Measurements from ENCODE around the gene MAP3K5. TPM values are rescaled to one million over a fixed set of nuclear protein-coding genes. Genes with fewer than 3 reads are reported as not detected.
"Not testable (repeated sequence)": the region's sequence is repeated elsewhere in the genome, so short reads cannot be mapped to it uniquely, and the experiment has no call there.

MAP3K5 gene, protein sequence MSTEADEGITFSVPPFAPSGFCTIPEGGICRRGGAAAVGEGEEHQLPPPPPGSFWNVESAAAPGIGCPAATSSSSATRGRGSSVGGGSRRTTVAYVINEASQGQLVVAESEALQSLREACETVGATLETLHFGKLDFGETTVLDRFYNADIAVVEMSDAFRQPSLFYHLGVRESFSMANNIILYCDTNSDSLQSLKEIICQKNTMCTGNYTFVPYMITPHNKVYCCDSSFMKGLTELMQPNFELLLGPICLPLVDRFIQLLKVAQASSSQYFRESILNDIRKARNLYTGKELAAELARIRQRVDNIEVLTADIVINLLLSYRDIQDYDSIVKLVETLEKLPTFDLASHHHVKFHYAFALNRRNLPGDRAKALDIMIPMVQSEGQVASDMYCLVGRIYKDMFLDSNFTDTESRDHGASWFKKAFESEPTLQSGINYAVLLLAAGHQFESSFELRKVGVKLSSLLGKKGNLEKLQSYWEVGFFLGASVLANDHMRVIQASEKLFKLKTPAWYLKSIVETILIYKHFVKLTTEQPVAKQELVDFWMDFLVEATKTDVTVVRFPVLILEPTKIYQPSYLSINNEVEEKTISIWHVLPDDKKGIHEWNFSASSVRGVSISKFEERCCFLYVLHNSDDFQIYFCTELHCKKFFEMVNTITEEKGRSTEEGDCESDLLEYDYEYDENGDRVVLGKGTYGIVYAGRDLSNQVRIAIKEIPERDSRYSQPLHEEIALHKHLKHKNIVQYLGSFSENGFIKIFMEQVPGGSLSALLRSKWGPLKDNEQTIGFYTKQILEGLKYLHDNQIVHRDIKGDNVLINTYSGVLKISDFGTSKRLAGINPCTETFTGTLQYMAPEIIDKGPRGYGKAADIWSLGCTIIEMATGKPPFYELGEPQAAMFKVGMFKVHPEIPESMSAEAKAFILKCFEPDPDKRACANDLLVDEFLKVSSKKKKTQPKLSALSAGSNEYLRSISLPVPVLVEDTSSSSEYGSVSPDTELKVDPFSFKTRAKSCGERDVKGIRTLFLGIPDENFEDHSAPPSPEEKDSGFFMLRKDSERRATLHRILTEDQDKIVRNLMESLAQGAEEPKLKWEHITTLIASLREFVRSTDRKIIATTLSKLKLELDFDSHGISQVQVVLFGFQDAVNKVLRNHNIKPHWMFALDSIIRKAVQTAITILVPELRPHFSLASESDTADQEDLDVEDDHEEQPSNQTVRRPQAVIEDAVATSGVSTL (N-terminal part only)
- 1 to 10 TPM in 5 of 8 experiments, under 1 TPM in 3; 0.58 to 6.6 (median 1.2) TPM for total RNA-seq

DNA sequence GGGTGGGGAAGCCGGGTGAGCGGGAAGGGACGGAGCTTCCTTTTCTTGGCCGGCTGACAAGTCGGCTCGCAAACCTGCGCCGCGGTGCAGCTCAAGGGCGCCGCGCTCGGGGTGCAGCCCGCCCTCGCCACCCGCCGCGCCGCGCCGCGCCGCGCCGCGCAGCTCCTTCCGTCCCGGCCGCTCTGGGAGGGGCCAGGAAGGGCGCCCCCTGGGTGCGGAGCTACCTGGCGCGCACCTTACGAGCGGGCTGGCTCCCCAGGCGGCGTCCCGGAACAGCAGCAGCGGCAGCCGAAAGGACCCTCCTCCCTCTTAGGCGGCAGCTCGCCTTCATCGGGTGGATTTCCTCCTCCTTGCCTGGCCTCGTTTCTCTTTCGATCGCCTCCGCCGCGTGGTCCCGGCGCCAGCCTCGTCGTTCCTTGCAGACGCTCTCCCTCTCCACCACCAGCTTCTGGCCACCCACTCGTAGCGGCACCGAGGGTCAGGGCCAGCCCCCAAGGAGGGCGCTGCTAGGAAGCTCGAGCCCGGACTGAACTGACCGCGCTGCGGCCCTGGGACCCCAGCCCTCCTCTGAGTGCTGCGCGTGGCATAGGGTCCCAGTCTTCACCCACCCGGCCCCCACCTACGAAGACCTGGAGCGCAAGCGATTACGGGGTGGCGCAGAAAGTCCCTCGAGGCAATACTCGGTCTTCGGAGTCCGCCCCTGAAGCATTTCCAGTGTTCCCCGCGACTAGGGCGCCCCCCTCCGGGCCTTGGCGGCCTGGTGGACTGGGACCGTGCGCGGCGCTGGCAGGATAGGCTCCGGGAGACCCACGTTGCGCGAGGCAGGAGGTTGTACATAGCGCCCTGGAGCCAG, at the start of gene MAP3K5:
TSS of gene MAP3K5 (minus strand) at position 68 of the 853 bp plus-strand sequence. CDS start 320 bp downstream, outside the sequence.
- H3K4me3 ChIP-seq, result peak within 1 kb of the TSS; percentile 41 to 71 (median 55)
- no peaks in the 10 kb centered on the region for H3K4me1 ChIP-seq (replicated peaks in 1 of 2)
- in situ Hi-C loops (cut with MboI; ENCODE audit: low pct_unique_long_range_greater_than_20kb in 2 of 9, low sequenced_read_pairs in 9 of 9, unreplicated experiment in 9 of 9), result loop anchor here in 4 of 9 experiments (10.0 to 25.0 kb wide), 2 partner anchors 148 to 205 kb away; no protein-coding TSS in a partner anchor
- ATAC-seq (replicated peaks in 6 of 8), result peak; percentile 69 to 87 (median 84)
- WGBS, 10 experiments, result 0 to 4% (median 1%) methylated on average over 1 to 32 of the region's 89 CpGs; no CpG with 5 or more reads in 5 of the 10 experiments
- H3K27ac ChIP-seq, result peak within 1 kb of the TSS; percentile 2 to 20

GRCh38 chr6:136840276-136841001, 48.2 kb upstream of the MAP3K5 start:
- ATAC-seq (replicated peaks in 6 of 8), result peak in 2 of 8 experiments; percentile 38 to 95
- in situ Hi-C loops (cut with MboI; ENCODE audit: low pct_unique_long_range_greater_than_20kb in 2 of 9, low sequenced_read_pairs in 9 of 9, unreplicated experiment in 9 of 9), result loop anchor here in 1 of 9 experiments (25.0 kb wide), 1 partner anchor 172 kb away; no protein-coding TSS in a partner anchor
- WGBS, 10 experiments, result 3 to 97% (median 81%) methylated on average over 3 to 4 of the region's 4 CpGs
- Histone ChIP-seq H3K4me1 (replicated peaks in 1 of 2) (no peaks in the 10 kb centered on the region), H3K4me3 (no peak overlapping the region), H3K27ac (no peak overlapping the region)

DNA sequence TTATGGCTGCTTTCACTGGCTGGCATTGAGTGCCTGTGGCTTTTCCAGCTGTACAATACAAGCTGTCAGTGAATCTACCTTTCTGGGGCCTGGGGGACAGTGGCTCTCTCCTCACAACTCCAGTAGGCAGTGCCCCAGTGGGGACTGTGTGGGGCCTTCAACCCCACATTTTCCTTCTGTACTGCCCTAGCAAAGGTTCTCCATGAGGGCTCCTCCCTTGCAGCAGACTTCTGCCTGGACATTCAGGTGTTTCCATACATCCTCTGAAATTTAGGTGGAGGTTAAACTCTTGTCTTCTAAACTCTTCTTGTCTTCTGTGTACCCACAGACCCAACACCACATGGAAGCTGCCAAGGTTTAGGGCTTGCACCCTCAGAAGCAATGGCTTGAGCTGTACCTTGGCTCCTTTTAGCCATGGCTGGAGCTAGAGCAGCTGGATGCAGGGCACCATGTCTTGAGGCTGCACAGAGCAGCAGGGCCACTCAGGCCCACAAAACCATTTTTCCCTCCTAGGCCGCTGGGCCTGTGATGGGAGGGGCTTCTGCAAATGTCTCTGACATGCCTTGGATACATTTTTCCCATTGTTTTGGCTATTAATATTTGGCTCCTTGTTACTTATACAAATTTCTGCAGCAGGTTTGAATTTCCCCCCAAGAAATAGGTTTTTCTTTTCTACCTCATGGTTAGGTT, 39.7 kb upstream of the MAP3K5 start:
- ATAC-seq (replicated peaks in 6 of 8), result no peak
- 100% methylated on average over 1 of the region's 1 CpG; no CpG with 5 or more reads in 5 of the 10 experiments for WGBS, 10 experiments
- H3K4me1 ChIP-seq (replicated peaks in 1 of 2), result no peaks in the 10 kb centered on the region
- in situ Hi-C loops (cut with MboI; ENCODE audit: low pct_unique_long_range_greater_than_20kb in 2 of 9, low sequenced_read_pairs in 9 of 9, unreplicated experiment in 9 of 9), result loop anchor here in 1 of 9 experiments (25.0 kb wide), 1 partner anchor 180 kb away; no protein-coding TSS in a partner anchor
- no peak overlapping the region for H3K27ac ChIP-seq
- H3K4me3 ChIP-seq, result no peak overlapping the region

- Histone ChIP-seq H3K4me3 (no peak overlapping the region), H3K4me1 (replicated peaks in 1 of 2) (peaks cover 0 to 4% of the 10 kb centered on the region in 2 donors), H3K27ac (no peak overlapping the region)
- WGBS, 10 experiments, result 80 to 100% (median 97%) methylated on average over 2 to 6 of the region's 6 CpGs; no CpG with 5 or more reads in 1 of the 10 experiments
- no peak for ATAC-seq (replicated peaks in 6 of 8)
- in situ Hi-C loops (cut with MboI; ENCODE audit: low pct_unique_long_range_greater_than_20kb in 2 of 9, low sequenced_read_pairs in 9 of 9, unreplicated experiment in 9 of 9), result loop anchor here in 1 of 9 experiments (25.0 kb wide), 1 partner anchor 186 kb away; no protein-coding TSS in a partner anchor
Measured at GRCh38 chr6:136826216-136826615, 33.9 kb upstream of the MAP3K5 start.

GRCh38 chr6:136823128-136823660, 30.9 kb upstream of the MAP3K5 start:
- Histone ChIP-seq H3K4me1 (replicated peaks in 1 of 2) (peaks cover 0 to 4% of the 10 kb centered on the region in 2 donors), H3K4me3 (peak overlapping the region; percentile 75 to 97 (median 84)), H3K27ac (peak overlapping the region in 1 of 2 donors; percentile 91)
- WGBS, 10 experiments, result 35 to 100% (median 94%) methylated on average over 1 to 17 of the region's 31 CpGs; no CpG with 5 or more reads in 2 of the 10 experiments
- ATAC-seq (replicated peaks in 6 of 8), result no peak
- in situ Hi-C loops (cut with MboI; ENCODE audit: low pct_unique_long_range_greater_than_20kb in 2 of 9, low sequenced_read_pairs in 9 of 9, unreplicated experiment in 9 of 9), result no loop called here

- ATAC-seq (replicated peaks in 6 of 8), result peak; percentile 92 to 98 (median 96)
- peak within 1 kb of the TSS; percentile 89 to 91 for H3K27ac ChIP-seq
- H3K4me3 ChIP-seq, result peak within 1 kb of the TSS; percentile 75 to 97 (median 84)
- WGBS, 10 experiments, result 0 to 10% (median 0%) methylated on average over 1 to 6 of the region's 78 CpGs; no CpG with 5 or more reads in 4 of the 10 experiments
- in situ Hi-C loops (cut with MboI; ENCODE audit: low pct_unique_long_range_greater_than_20kb in 2 of 9, low sequenced_read_pairs in 9 of 9, unreplicated experiment in 9 of 9), result no loop called here
- peaks cover 0 to 4% of the 10 kb centered on the region in 2 donors for H3K4me1 ChIP-seq (replicated peaks in 1 of 2)
Measured at GRCh38 chr6:136822376-136823127, 30.3 kb upstream of the MAP3K5 start, which contains the start of gene PEX7. PEX7 (plus strand) TSS chr6:136822592; CDS start chr6:136822666, 74 bp downstream.

DNA sequence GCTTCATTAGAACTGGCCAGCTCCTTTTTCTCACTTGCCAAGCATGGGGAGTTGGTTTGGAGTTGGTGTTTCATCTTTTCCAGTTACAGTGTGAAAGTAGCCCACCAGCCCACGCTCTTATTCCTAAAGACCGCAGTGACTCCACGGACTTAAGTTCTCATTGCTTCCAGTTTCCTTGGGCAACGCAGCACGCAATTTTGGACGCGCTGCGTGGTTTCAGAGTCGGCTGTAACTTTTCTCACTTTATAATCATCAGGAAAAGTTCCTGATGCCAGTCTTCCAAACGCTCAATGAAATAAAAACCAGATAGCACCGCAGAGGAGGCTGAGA, 29.7 kb upstream of the MAP3K5 start:
- H3K27ac ChIP-seq, result peak overlapping the region in 1 of 2 donors; percentile 89
- peaks cover 0 to 4% of the 10 kb centered on the region in 2 donors for H3K4me1 ChIP-seq (replicated peaks in 1 of 2)
- peak overlapping the region; percentile 75 to 97 (median 84) for H3K4me3 ChIP-seq
- ATAC-seq (replicated peaks in 6 of 8), result peak in 4 of 8 experiments; percentile 0 to 6 (median 2)
- in situ Hi-C loops (cut with MboI; ENCODE audit: low pct_unique_long_range_greater_than_20kb in 2 of 9, low sequenced_read_pairs in 9 of 9, unreplicated experiment in 9 of 9), result no loop called here
- 0 to 37% (median 10%) methylated on average over 5 to 11 of the region's 11 CpGs; no CpG with 5 or more reads in 2 of the 10 experiments for WGBS, 10 experiments

DNA sequence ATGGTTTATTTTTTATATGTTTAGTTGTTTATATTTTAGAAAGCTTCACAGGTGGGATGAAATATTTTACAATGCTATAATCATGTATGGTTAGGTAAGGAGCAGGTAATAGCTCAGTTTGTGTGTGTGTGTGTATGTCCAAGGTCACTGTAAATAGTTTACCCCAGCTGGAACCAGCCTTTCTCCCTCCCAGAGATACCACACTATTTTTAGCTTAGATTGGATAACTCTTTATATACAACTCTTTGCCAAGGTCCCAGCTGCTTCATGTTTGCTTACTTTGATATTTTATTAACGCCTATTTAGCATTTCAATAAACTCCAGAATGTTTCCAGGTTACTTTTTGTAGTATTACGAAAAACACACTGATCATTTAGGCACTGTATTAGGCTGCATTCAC, 28.3 kb upstream of the MAP3K5 start:
- Histone ChIP-seq H3K27ac (no peak overlapping the region), H3K4me1 (replicated peaks in 1 of 2) (peaks cover 0 to 4% of the 10 kb centered on the region in 2 donors), H3K4me3 (no peak overlapping the region)
- in situ Hi-C loops (cut with MboI; ENCODE audit: low pct_unique_long_range_greater_than_20kb in 2 of 9, low sequenced_read_pairs in 9 of 9, unreplicated experiment in 9 of 9), result no loop called here
- WGBS, 10 experiments, result 14 to 94% (median 77%) methylated on average over 1 to 2 of the region's 2 CpGs
- no peak for ATAC-seq (replicated peaks in 6 of 8)

- no peak for ATAC-seq (replicated peaks in 6 of 8)
- no peaks in the 10 kb centered on the region for H3K4me1 ChIP-seq (replicated peaks in 1 of 2)
- 20 to 85% (median 60%) methylated on average over 1 to 2 of the region's 2 CpGs; no CpG with 5 or more reads in 2 of the 10 experiments for WGBS, 10 experiments
- no peak overlapping the region for H3K27ac ChIP-seq
- no peak overlapping the region for H3K4me3 ChIP-seq
- in situ Hi-C loops (cut with MboI; ENCODE audit: low pct_unique_long_range_greater_than_20kb in 2 of 9, low sequenced_read_pairs in 9 of 9, unreplicated experiment in 9 of 9), result no loop called here
Measured at GRCh38 chr6:136816656-136817055, 24.4 kb upstream of the MAP3K5 start.

- ATAC-seq (replicated peaks in 6 of 8); H3K27ac ChIP-seq; H3K4me3 ChIP-seq; in situ Hi-C loops (cut with MboI; ENCODE audit: low pct_unique_long_range_greater_than_20kb in 2 of 9, low sequenced_read_pairs in 9 of 9, unreplicated experiment in 9 of 9); H3K4me1 ChIP-seq (replicated peaks in 1 of 2): not testable (repeated sequence)
- no CpG with 5 or more reads among the region's 1 CpG for WGBS, 10 experiments
Measured at GRCh38 chr6:136815608-136816007, 23.3 kb upstream of the MAP3K5 start.
